ENCODE measurements around the gene ZFAND5.

The ZFAND5 gene

DNA sequence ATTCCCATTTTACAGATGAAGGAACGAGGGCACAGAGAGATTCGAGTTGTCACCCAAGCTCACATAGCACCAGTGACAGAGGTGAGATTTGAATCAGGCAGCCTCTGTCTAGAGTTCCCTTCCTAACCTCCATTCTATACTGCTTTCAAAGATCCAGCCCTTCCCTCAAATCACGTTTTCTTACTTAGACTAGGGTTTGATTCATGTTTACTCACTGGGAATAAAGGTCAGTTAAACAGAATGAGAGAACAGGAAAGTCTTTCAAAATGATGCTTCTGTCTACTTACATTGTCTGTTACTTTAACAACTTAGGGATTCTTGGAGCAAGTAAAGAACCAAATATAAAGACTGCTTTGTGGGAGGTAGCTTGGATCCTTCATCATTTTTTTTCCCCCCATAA is 40.0 kb downstream of the ZFAND5 start:
- no peak for DNase-seq (ENCODE audit: low read depth, low spot score)

DNA sequence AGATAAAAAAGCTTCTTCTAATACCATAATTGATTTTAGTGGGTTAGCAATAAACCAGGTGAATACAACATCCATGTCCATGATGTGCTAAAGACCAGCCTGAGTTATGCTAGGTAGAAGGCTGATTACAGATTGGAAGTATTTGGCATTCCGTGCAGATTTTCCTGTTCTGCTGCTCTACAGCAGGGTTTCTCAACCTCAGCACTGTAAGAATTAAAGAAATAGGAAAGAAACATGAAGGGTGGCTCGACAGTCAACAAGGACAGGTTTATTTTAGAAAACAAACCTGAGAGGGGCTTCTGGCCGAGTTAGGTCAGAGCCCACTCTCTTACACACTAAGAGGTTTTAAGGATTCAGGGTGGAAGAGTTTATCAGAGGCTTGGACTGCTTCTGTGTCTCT is 42.3 kb downstream of the ZFAND5 start:
- no peak for DNase-seq (ENCODE audit: low read depth, low spot score)

DNA sequence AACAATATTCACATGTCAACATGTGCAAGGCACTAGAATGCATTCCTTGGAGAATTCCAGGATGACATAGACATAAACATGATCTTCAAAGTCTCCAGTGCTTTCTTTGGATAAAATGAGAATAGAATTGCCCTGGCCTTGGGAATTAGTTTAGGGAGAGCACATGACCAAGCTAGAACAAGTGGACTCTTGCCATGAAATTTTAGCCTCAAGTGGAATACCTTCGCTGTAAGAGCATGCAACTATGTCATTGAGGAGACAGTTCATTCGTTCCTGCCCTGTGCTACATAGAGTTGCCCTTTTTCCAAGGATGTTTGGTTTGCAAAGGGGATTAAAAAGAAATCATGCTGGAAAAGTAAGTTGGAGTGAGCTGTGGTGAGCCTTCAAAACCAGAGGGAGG is 42.7 kb downstream of the ZFAND5 start:
- no peak for DNase-seq (ENCODE audit: low read depth, low spot score)

DNA sequence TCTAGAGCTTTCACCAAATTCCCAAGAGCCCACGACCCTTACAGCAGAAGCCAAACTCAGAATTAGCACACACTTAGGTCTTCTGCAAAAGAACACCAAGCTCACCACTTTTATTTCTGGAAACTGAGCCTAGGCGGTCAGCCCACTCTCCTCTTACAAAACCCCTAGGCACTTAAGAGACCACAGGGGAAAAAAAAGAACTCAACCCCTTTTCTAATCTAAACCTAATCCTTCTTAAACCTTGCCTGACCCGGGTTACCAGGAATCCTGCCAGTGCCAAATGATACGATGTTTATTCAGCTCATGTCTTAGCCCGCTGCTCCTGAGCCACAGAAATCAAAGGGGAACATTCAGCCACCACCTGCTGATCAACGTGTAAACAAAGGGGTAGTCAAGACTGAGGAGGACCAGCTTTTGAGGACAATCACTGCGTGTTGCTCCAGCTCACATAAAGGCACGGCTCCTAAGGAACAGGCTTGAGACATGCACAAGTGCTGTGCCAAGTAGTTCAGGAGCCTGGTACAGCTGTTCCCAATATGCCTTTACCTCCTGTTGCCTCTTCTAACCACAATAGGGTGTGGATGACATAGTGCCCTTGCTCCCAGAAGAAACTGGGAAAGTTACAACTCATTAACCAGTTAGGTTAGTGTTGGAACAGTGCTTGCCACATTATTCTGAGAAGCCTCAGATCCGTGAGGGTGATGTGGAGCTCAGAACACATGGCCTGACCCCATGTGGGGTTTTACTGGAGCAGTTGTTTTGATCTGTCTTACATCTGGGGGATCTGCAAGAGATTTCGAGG is 49.3 kb downstream of the ZFAND5 start:
- DNase-seq (ENCODE audit: low read depth, low spot score): no peak

DNA sequence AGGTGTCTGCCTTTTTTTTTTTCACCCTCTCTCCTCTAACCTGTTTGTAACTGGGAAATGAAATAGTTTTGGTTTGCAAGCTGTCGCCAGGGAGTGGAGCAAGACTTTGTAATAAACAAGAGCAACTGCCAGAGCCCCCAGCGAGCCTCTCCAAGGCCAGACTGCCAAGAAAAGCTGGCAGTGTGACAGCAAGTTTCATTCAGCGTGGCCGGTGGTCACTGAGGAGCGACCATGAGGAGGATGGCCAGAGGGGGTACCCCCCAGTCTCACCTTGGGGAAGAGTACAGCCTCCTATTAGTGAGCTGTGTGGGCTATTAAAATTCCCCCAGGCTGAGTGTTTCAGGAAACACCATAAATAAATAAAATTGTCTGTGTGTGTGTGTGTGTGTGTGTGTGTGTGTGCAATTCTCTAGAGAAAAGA is 49.9 kb downstream of the ZFAND5 start:
- DNase-seq (ENCODE audit: low read depth, low spot score): no peak

DNA sequence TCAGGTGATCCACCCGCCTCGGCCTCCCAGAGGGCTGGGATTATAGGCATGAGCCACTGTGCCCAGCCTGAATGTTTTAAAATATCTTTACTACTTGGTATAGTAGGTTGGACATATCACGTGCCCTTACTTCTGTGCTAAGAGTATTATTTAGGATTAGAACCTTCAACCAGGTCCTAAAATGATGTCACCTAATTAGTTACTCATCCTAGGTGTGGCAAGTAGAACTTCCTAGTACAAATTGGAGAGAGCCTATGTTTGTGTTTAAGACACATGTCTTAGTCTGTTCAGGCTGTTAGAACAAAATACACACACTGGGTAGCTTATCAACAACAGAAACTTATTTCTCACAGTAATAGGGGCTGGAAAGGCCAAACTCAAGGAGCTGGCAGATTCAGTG is 51.5 kb downstream of the ZFAND5 start:
- no peak for DNase-seq (ENCODE audit: low read depth, low spot score)

DNA sequence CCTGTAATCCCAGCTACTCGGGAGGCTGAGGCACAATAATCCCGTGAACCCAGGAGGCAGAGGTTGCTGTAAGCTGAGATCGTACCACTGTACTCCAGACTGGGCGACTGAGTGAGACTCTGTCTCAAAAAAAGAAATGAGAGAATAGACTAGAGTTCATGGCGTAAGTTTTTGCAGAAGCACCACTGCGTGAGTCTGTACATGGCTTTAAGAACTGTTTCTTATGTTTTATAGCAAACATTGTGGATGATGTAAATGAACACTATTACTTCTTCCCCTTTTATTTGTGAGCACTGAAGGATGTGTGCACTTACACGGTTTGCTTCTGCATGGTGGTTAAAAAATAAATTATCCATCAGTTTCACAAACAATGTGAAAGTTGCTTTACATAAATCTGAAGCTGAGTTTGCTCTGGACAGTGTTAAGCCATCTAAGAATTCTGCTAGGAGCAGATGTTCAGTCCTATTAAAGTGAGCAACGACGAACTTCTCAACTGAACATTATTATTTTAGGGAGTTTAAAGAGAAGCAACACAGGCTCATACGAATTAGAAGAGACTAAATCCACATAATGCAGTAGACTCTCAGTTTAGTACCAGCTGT is 52.5 kb downstream of the ZFAND5 start:
- no peak for DNase-seq (ENCODE audit: low read depth, low spot score)

DNA sequence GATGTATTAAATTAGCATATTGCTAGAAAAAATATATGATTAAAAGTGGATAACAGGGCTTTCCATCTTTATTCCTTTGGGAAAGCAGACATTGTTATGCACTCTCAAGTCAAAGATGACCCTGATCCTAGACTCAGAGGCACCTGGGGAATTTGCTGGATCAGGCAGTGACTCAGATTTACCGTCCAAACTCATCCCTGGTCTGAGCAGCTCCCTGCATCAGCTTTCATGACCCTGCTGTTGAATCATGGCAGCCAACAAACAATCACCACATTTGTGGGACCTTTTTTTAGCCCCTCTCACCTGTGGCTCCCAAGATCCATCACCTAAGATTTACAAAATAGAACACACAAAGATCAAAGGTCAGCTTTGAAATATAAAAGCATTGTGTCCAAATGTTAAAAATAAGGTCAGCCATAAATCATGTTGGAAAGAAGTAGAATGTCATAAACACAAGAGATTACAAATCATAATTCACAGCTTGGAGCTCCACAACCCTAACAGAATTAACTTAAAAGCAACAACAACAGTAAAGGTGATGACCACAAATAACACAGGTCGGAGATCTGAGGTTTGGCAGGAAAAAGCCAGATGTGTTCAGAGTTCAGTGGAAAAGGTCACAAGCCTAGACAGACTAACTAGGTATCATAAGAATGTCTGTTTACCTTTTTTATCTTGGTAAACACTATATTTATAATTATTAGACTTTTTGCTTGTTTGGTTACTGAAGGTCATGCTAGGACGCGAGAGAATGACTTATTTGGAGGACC is 55.5 kb downstream of the ZFAND5 start:
- no peak for DNase-seq (ENCODE audit: low read depth, low spot score)

DNA sequence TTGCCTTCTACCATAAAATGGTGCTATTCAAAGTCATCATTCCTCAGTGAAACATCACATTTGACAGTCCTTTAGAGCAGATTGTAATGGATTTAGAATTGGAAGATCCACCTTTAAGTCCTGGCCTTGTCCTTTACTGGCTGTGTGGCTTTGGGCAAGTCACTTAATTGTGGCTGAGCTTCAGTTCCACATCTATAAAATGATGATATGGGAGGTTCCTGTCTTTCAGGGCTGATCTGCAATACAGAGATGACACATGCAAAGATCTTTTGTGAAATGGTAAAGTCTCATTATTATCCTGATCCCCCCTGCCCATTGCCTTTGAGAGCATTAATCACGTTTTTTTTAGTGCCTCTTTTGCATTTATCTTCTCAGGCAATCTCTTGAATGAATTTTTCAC is 58.2 kb downstream of the ZFAND5 start:
- DNase-seq (ENCODE audit: low read depth, low spot score): no peak

DNA sequence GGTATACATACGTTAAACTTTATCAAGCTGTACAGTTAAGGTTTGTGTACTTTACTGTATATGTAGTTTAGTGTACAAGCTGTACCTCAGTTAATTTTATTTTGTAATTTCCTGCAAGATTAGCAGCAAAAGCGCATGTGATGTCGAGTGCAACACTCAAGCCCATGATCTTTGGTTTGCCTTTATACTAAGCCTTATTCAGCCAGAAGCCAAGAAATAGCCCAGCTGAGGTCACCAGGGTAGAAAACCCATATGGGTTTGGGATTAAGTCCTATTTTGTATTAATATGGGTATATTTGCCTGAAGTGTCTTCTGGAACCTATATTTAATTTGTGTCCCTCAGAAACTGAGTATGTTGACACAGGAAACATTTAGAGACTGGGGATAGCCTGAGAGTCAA is 59.3 kb downstream of the ZFAND5 start:
- DNase-seq (ENCODE audit: low read depth, low spot score): no peak

DNA sequence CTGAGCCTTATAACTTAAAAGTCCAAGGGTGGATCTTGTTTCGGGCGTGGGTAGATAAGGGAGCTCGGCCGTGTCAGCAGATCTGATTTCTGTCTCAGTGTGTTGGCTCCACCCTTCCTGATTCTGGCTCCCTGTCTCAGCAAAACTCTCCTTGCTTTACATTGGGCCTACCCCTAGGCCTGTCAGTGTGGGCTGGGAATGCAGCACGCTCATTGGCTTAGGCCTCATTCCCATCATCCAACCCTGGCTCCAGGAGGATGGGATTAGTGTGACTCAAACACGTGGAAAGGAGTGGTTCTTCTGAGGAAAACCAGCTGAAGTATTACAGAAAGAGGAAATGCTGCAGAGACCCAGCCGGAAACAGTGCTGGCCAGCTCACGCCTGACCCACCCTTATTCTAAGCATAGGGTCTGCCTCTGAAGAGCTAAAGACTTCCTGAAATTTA is 59.9 kb downstream of the ZFAND5 start:
- DNase-seq (ENCODE audit: low read depth, low spot score): no peak

DNA sequence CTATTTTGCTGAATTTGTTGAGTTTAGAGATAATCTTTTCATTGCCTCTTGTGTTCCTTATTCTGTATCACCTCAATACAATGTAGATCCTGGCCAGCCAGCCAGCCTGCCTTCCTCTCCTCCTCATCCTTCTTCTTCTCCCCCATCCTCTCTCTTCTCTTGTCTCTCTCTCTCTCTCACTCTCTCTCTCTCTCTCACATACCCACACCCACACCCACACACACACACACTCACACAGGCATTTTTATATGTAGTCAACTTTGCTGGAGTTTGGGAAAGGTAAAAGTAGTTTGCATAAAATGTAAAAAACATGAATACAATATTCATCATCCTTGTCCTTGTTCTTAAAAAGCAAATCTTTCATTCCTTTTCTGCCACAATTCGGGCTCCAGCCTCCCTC is 60.5 kb downstream of the ZFAND5 start:
- no peak for DNase-seq (ENCODE audit: low read depth, low spot score)

All from activated CD4-positive, CD25-positive, alpha-beta regulatory T cell treated with anti-CD3 and anti-CD28 coated beads, Interleukin-2, amount 50 U/mL, for 16 hours (primary cell).